ENCODE data around the gene CACNA1C.

CACNA1C gene

GRCh38 chr12:2548081-2548480 is 495.3 kb downstream of the CACNA1C start:
- DNase-seq (ENCODE audit: low read depth in 3 of 3), result no peak

GRCh38 chr12:2550561-2551411 is 498.0 kb downstream of the CACNA1C start:
- no peak for DNase-seq (ENCODE audit: low read depth in 3 of 3)

- no peak for DNase-seq (ENCODE audit: low read depth in 3 of 3)
Observed at GRCh38 chr12:2551412-2551900, 498.7 kb downstream of the CACNA1C start.

- DNase-seq (ENCODE audit: low read depth in 3 of 3), result no peak
Observed at GRCh38 chr12:2552000-2552756, 499.4 kb downstream of the CACNA1C start.

GRCh38 chr12:2553388-2554126 is 500.8 kb downstream of the CACNA1C start:
- DNase-seq (ENCODE audit: low read depth in 3 of 3), result no peak

GRCh38 chr12:2555487-2556082 is 502.8 kb downstream of the CACNA1C start:
- DNase-seq (ENCODE audit: low read depth in 3 of 3), result no peak

- no peak for DNase-seq (ENCODE audit: low read depth in 3 of 3)
Observed at GRCh38 chr12:2557597-2557996, 504.8 kb downstream of the CACNA1C start.

- no peak for DNase-seq (ENCODE audit: low read depth in 3 of 3)
Observed at GRCh38 chr12:2559931-2560330, 507.1 kb downstream of the CACNA1C start.

- no peak for DNase-seq (ENCODE audit: low read depth in 3 of 3)
Observed at GRCh38 chr12:2560356-2560755, 507.6 kb downstream of the CACNA1C start.

GRCh38 chr12:2561367-2561766 is 508.6 kb downstream of the CACNA1C start:
- DNase-seq (ENCODE audit: low read depth in 3 of 3), result no peak

GRCh38 chr12:2562400-2562799 is 509.6 kb downstream of the CACNA1C start:
- DNase-seq (ENCODE audit: low read depth in 3 of 3), result no peak

GRCh38 chr12:2563709-2564108 is 510.9 kb downstream of the CACNA1C start:
- DNase-seq (ENCODE audit: low read depth in 3 of 3), result no peak

GRCh38 chr12:2566161-2566560 is 513.4 kb downstream of the CACNA1C start:
- DNase-seq (ENCODE audit: low read depth in 3 of 3), result no peak

GRCh38 chr12:2567711-2568110 is 514.9 kb downstream of the CACNA1C start:
- no peak for DNase-seq (ENCODE audit: low read depth in 3 of 3)

- DNase-seq (ENCODE audit: low read depth in 3 of 3), result no peak
Observed at GRCh38 chr12:2570562-2570961, 517.8 kb downstream of the CACNA1C start.

- DNase-seq (ENCODE audit: low read depth in 3 of 3), result no peak
Observed at GRCh38 chr12:2574355-2574935, 521.7 kb downstream of the CACNA1C start.

- DNase-seq (ENCODE audit: low read depth in 3 of 3), result no peak
Observed at GRCh38 chr12:2575245-2575644, 522.5 kb downstream of the CACNA1C start.

- DNase-seq (ENCODE audit: low read depth in 3 of 3), result no peak
Observed at GRCh38 chr12:2578211-2578610, 525.4 kb downstream of the CACNA1C start.

GRCh38 chr12:2578772-2579171 is 526.0 kb downstream of the CACNA1C start:
- no peak for DNase-seq (ENCODE audit: low read depth in 3 of 3)

GRCh38 chr12:2580821-2581220 is 528.0 kb downstream of the CACNA1C start:
- DNase-seq (ENCODE audit: low read depth in 3 of 3), result no peak

GRCh38 chr12:2581293-2582045 is 528.7 kb downstream of the CACNA1C start:
- no peak for DNase-seq (ENCODE audit: low read depth in 3 of 3)
